ENCODE measurements around the gene TP53I11.
A peak's percentile ranks its signal among the peaks of the same experiment; 100 is the strongest.

Gene TP53I11

GRCh38 chr11:44950625-44951476 lies at the start of gene TP53I11:
Gene TP53I11, minus strand, starts transcription at chr11:44950883. Its CDS starts 12,548 bp downstream, at chr11:44938335.
- DNase-seq, result peak; percentile 69 to 79

- DNase-seq, result no peak
Observed at GRCh38 chr11:44999068-44999467, 48.4 kb upstream of the TP53I11 start.

GRCh38 chr11:44998051-44998450 lies 47.4 kb upstream of the TP53I11 start:
- no peak for DNase-seq

DNA sequence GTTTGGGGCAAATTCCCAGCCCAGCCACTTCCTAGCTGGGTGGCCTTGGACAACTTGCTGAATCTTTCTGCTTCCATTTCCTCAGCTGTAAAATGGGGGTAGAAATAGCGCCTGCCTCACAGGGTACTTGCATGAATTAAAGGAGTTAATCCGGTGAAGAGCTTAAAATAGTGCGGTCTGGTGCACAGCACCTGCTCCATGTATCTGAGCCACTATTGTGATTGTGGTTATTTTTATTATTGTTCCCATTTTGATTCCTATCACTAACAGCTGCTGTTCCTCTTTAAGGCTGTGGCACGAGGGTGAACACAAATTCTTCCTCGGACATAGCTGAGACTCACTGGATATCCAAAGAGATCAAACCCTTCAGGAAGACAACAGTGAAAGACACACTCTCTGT lies 46.9 kb upstream of the TP53I11 start:
- no peak for DNase-seq

DNA sequence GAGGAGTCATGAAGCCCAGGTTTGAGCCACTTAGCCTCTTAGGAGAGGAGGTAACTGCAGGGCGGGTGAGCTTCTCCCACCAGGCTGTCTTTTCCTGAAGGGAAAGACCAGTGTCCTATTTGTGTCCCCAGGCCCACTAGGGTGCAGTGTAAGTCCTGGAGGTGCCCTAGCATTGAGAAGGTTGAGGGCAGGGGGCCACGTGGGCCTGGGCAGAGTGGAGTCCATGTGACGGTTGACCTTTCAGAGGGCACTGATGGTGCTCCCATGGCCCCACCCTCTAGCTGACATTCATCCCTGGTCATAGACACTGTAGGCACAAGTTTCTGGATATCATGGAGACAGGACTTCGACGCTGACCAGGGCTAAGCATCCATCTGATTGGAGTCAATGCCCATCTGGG lies 44.1 kb upstream of the TP53I11 start:
- DNase-seq, result no peak

DNA sequence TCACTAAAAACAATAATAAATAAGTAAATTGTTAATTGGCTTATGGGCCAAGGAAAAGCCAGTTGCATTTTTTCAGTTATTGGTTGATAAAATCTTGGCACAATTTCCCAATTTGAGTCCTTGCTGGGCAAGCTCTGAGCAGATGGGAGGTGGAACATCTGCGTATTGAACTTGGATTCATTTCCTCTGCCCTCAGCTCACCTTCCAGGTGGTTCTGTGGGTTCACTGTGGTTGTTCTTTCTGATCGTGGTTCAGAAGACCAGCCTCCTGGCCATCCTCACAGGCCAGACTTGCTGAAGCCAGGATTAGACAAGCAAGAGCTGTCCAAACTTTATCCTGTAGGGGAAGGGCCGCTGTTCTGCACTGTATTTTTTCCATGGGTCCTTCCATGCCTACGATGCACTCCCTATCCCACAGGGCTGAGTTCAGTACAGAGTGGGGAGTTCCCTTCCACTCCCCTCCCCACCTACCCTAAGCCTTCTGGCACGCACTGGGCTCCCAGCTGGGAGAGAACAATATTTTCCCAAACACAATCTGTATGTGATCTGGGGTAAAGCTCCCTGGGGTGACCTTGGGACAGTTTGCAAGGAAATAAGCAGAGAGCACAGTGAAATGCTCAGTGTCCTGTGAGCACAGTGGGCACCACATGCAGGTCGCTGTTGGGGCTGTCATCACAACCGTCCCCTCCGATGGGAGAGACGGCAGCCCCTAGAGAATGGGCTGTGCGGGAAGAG lies 43.5 kb upstream of the TP53I11 start:
- DNase-seq, result no peak

- no peak for DNase-seq
Observed at GRCh38 chr11:44992774-44993173, 42.1 kb upstream of the TP53I11 start.

DNA sequence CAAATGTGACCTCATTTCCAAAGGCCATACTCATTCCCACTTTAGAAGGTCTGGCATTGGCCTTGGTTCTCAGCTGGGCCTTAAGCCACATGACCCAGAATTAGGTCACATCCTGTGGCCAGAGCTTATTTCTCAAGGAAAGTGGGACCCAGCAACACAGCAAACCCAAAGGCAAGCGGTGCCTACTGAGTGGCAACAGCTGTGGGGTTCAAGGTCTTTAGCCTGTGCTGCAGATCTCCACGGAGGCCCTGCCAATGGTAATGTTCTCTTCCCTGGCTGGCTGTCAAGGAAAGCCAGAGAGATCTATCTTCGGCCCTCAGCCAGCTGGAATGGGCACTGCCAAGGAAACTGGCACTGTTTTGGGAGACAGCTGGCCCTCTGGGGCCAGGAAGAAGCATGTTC lies 41.5 kb upstream of the TP53I11 start:
- DNase-seq, result no peak

DNA sequence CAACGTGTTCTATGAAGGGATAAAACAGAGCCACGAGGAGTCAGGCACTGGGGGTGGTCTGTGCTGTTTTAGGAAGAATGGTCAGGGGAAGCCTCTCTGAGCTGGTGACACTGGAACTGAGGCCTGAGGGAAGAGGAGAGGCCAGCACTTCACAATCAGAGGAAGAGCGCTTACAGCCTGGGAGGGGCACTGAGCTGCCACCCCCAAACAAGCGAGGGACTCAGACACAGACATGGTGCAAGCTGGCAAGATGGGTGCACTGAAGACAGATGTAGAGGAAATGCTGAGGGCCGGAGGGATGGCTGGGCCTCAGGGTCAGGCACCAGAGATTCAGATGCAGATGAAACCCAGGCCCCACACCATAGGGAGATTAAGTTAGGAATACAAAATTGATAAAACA lies 40.0 kb upstream of the TP53I11 start:
- DNase-seq, result no peak

DNA sequence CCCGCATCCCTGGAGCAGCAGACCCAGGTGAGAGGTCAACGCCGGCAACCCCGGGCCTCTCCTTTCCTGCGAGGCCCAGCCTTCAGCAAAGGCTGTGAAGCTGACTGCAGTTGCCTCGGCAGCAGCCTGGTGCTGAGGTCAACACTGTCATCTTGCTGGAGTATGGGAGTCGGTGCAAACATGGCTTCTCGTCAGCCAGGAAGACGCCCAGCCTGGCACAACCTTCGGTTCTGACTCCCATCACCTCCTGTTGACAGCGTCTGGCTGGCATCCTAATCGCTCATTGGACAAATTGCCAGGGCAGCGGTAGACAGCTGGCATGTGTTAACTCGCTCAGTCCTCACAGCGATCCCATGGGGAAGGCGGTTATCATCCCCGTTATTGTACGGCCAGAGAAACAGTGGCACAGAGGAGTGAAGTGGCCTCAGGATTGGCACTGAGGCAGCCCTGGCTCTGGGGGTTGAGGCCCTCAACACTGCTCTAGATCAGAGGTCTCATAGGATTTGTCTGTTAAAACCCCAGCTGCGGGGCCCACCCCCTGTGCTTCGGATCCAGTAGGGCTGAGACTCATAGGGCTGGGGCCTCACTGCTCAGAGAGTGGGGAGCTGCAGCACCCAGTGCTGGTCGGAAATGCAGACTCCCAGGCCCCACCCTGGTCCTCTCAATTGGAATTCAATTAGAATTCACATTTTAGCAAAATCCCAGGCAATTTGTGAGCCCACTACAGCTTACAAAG lies 39.3 kb upstream of the TP53I11 start:
- no peak for DNase-seq

DNA sequence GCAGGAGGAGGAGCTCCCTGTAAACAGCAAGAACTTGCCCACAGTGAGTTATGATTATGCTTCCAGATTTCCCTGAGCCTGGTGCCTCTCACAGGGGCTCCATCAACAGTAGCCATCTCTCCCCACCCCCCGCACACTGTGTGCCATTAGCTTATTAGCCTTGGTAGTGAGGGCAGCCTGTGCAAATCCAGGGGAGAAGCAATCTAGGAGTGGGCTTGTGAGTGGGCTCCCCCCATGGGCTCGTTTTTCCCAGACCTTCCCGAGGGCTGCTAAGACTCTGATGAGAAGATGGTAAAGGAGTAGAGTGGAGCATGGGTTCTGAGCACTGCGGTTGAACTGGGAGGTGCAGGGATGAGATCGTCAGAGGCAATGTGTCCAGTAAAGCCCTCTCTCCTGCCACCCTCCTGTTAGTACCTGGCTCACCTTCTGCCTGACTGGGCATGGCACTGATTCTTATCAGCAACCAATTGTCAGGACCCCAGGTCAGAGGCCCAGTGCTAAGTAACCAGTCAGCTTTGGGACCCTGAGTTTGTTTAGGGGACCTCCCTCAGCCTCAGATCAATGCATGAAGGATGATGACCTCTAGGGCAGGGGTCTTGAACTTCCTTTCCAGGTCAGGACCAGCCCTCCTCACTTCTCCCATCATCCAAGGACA lies 38.4 kb upstream of the TP53I11 start:
- peak in 1 of 2 donors; percentile 8 for DNase-seq

GRCh38 chr11:44988111-44988510 lies 37.4 kb upstream of the TP53I11 start:
- no peak for DNase-seq

GRCh38 chr11:44987506-44987905 lies 36.8 kb upstream of the TP53I11 start:
- DNase-seq, result no peak

DNA sequence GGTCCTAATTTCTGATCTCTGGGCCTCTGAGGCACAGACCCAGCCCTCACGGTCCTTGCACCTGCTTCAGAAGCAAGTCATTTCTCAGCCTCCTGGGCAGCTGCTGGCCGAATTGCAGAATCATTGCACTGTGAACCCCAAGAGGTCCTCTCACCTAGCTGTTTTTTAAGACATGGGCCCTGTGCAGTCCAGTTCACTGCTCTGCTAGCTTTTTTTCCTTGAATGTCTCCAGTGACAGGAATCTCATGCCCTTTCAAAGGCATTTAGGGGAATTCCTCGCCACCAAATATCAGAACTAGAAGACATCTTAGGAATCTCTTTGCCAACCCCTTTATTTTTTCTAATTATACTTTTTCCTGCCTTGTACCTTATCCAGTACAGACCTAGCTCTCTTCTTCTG lies 35.6 kb upstream of the TP53I11 start:
- no peak for DNase-seq

DNA sequence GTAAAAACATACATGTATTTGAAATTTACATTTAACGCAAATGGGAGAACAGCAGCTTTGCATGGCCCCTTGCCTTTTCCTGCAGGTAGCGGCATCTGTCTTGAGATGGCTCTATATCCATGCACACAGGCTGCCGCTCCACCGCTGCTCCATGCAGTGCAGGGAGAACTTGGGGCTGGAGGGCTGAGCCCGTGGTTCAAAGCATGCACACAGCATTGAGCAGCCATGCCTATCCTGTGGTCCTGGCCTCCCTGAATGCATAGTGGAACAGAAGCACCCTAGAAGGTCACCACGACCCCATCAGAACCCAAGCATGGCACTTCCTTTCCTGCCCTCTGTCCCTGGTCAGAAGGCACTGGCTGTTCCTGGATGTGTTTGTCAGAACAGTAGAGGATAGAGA lies 35.0 kb upstream of the TP53I11 start:
- DNase-seq, result no peak

DNA sequence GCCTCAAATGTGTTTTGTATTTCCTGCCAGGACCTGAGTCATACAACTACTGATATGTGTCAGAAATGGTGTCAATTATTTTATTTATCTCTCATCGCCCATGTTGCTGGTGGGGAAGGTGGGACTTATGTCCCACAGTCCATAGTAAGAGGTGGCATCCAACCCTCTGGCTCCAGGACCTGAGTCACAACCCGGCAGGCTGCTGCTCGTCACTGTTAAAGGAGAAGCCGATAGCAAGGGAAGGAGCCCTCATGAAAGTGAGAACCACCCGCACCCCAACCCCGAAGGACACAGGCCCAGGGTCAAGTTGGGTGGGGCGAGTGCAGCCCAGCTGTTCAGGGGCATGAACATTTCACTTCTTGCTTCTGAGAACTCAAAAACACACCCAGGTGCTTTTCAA lies 33.1 kb upstream of the TP53I11 start:
- DNase-seq, result no peak

DNA sequence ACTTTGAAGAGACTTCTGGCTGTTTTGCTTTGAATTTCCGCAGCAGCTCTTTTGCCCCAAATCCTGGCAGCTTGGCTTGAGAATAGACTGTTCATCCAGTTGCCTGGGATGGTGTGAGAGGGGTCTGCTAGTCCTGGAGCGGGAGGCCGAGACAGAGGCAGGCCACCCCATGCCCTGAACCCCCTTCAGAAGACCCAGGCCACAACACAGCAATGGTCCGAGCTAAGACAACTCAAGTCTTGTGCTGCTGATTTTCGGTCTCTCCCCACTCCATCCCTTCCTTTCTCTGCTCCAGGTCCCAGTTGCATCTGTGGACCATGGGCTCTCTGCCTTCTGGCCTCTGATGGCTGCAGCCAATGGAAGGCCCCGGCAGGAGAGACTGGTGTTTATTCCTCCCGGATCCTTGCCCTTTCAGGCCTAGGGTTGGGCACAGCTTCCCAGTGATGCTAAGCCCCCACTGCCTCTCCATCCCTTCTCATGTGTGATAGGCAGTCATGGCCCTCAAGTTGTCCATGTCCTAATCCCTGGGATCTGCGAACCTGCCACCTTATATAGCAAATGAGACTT lies 31.9 kb upstream of the TP53I11 start:
- DNase-seq, result no peak

GRCh38 chr11:44980533-44981427 lies 30.1 kb upstream of the TP53I11 start:
- DNase-seq, result no peak

GRCh38 chr11:44979543-44980399 lies 29.1 kb upstream of the TP53I11 start:
- DNase-seq, result no peak

- DNase-seq, result no peak
Observed at GRCh38 chr11:44978961-44979331, 28.3 kb upstream of the TP53I11 start.
